ENCODE results near the gene IQSEC1. TPM values are rescaled to one million over a fixed set of nuclear protein-coding genes. Genes with fewer than 3 reads are reported as not detected.

IQSEC1 gene
- total and polyA plus RNA-seq, 7 donors, result 2.5 to 39.1 (median 23.9) TPM

- intact Hi-C loops (cut with DNase I), result no loop called here
- Histone ChIP-seq H3K27ac (peak overlapping the region; percentile 2 to 74 (median 68)), H3K9me3 (no peaks in the 10 kb centered on the region), H3K4me3 (no peak overlapping the region), H3K36me3 (peaks cover 0 to 48% (median 18%) of the 10 kb centered on the region in 4 donors), H3K4me1 (peaks cover 0 to 61% (median 48%) of the 10 kb centered on the region in 4 donors), H3K27me3 (no peaks in the 10 kb centered on the region)
- 95 to 96% methylated on average over 37 of the region's 37 CpGs for WGBS, 2 donors
- no peak for TF ChIP-seq CTCF (IDR thresholded peaks at IDR 0.05)
- TF ChIP-seq POLR2AphosphoS5 (IDR thresholded peaks at IDR 0.05), result no peak
- no peak for TF ChIP-seq POLR2A (IDR thresholded peaks at IDR 0.05)
- no peak for TF ChIP-seq EP300 (IDR thresholded peaks at IDR 0.05)
- no peak for DNase-seq
These were observed 138.0 kb downstream of the IQSEC1 start for GRCh38 chr3:12935023-12935860.

- no peak overlapping the region for H3K4me3 ChIP-seq
- no peak for TF ChIP-seq EP300 (IDR thresholded peaks at IDR 0.05)
- TF ChIP-seq POLR2AphosphoS5 (IDR thresholded peaks at IDR 0.05), result peak in 1 of 4 donors; percentile 8
- peak; percentile 89 for DNase-seq
- peaks cover 0 to 60% (median 46%) of the 10 kb centered on the region in 4 donors for H3K4me1 ChIP-seq
- H3K27me3 ChIP-seq, result no peaks in the 10 kb centered on the region
- WGBS, 2 donors, result 71 to 86% methylated on average over 8 of the region's 8 CpGs
- intact Hi-C loops (cut with DNase I), result no loop called here
- no peaks in the 10 kb centered on the region for H3K9me3 ChIP-seq
- H3K27ac ChIP-seq, result peak overlapping the region; percentile 2 to 74 (median 68)
- H3K36me3 ChIP-seq, result peaks cover 0 to 47% (median 17%) of the 10 kb centered on the region in 4 donors
These were observed 138.8 kb downstream of the IQSEC1 start for GRCh38 chr3:12934431-12934830.

GRCh38 chr3:12933901-12934300 lies 139.3 kb downstream of the IQSEC1 start:
- intact Hi-C loops (cut with DNase I), result no loop called here
- WGBS, 2 donors, result 94 to 96% methylated on average over 7 of the region's 7 CpGs
- Histone ChIP-seq H3K36me3 (peaks cover 0 to 52% (median 17%) of the 10 kb centered on the region in 4 donors), H3K4me3 (no peak overlapping the region), H3K4me1 (peaks cover 0 to 55% (median 42%) of the 10 kb centered on the region in 4 donors), H3K27ac (peak overlapping the region in 3 of 4 donors; percentile 61 to 74 (median 74)), H3K27me3 (no peaks in the 10 kb centered on the region), H3K9me3 (no peaks in the 10 kb centered on the region)
- TF ChIP-seq POLR2A (IDR thresholded peaks at IDR 0.05) (no peak), EP300 (IDR thresholded peaks at IDR 0.05) (no peak), CTCF (IDR thresholded peaks at IDR 0.05) (no peak), POLR2AphosphoS5 (IDR thresholded peaks at IDR 0.05) (no peak)
- no peak for DNase-seq

- 85 to 92% methylated on average over 13 of the region's 13 CpGs for WGBS, 2 donors
- DNase-seq, result no peak
- no peak overlapping the region for H3K4me3 ChIP-seq
- no peaks in the 10 kb centered on the region for H3K9me3 ChIP-seq
- no peaks in the 10 kb centered on the region for H3K27me3 ChIP-seq
- intact Hi-C loops (cut with DNase I), result no loop called here
- TF ChIP-seq POLR2AphosphoS5 (IDR thresholded peaks at IDR 0.05) (no peak), POLR2A (IDR thresholded peaks at IDR 0.05) (no peak), CTCF (IDR thresholded peaks at IDR 0.05) (no peak), EP300 (IDR thresholded peaks at IDR 0.05) (no peak)
- peaks cover 0 to 55% (median 17%) of the 10 kb centered on the region in 4 donors for H3K36me3 ChIP-seq
- peak overlapping the region in 1 of 4 donors; percentile 45 for H3K27ac ChIP-seq
- peaks cover 0 to 44% (median 30%) of the 10 kb centered on the region in 4 donors for H3K4me1 ChIP-seq
These were observed 140.5 kb downstream of the IQSEC1 start for GRCh38 chr3:12932754-12933153.

- 86 to 87% methylated on average over 10 of the region's 10 CpGs for WGBS, 2 donors
- DNase-seq, result no peak
- intact Hi-C loops (cut with DNase I), result no loop called here
- TF ChIP-seq EP300 (IDR thresholded peaks at IDR 0.05) (no peak), CTCF (IDR thresholded peaks at IDR 0.05) (no peak), POLR2A (IDR thresholded peaks at IDR 0.05) (no peak), POLR2AphosphoS5 (IDR thresholded peaks at IDR 0.05) (no peak)
- H3K27me3 ChIP-seq, result no peaks in the 10 kb centered on the region
- H3K4me1 ChIP-seq, result peaks cover 0 to 40% (median 27%) of the 10 kb centered on the region in 4 donors
- no peaks in the 10 kb centered on the region for H3K9me3 ChIP-seq
- peak overlapping the region in 1 of 4 donors; percentile 45 for H3K27ac ChIP-seq
- H3K36me3 ChIP-seq, result peaks cover 0 to 55% (median 17%) of the 10 kb centered on the region in 4 donors
- H3K4me3 ChIP-seq, result no peak overlapping the region
These were observed 140.9 kb downstream of the IQSEC1 start for GRCh38 chr3:12932347-12932746.

All from sigmoid colon (tissue), 7 donors.